Activated naive CD4-positive, alpha-beta T cell treated with anti-CD3 and anti-CD28 coated beads, Interleukin-2, amount 10 ng/mL, durations not matched to agents 7 days and 5 days (primary cell): ENCODE results near the gene ASB12.

ENCODE experiments used
- CTCF ChIA-PET: fragments of 350-600 bp; sonication (Branson Sonifier 250); formaldehyde crosslinking; loops from one replicate; lab custom pipeline; 2021; ENCODE audit warnings: antibody characterized with exemption; lab: Charles Lee
- DNase-seq: peaks from one replicate; pipeline ENCODE4 v3.0.0-alpha.2; 2020
- H3K27ac Mint-ChIP-seq: one replicate; pipeline ENCODE4 v1.8.0; 2021; ENCODE audit warnings: mild to moderate bottlenecking, moderate library complexity, mixed read lengths
- H3K27me3 Mint-ChIP-seq: one replicate; pipeline ENCODE4 v1.8.0; 2021; ENCODE audit warnings: mild to moderate bottlenecking, mixed read lengths
- H3K36me3 Mint-ChIP-seq: one replicate; pipeline ENCODE4 v1.8.0; 2021; ENCODE audit warnings: mixed read lengths
- H3K4me1 Mint-ChIP-seq: one replicate; pipeline ENCODE4 v1.8.0; 2021; ENCODE audit warnings: mixed read lengths
- H3K4me3 Mint-ChIP-seq: one replicate; pipeline ENCODE4 v1.8.0; 2021; ENCODE audit warnings: mild to moderate bottlenecking, moderate library complexity, mixed read lengths
- H3K9me3 Mint-ChIP-seq: one replicate; pipeline ENCODE4 v1.8.0; 2021; ENCODE audit warnings: mixed read lengths

ASB12 gene

DNA sequence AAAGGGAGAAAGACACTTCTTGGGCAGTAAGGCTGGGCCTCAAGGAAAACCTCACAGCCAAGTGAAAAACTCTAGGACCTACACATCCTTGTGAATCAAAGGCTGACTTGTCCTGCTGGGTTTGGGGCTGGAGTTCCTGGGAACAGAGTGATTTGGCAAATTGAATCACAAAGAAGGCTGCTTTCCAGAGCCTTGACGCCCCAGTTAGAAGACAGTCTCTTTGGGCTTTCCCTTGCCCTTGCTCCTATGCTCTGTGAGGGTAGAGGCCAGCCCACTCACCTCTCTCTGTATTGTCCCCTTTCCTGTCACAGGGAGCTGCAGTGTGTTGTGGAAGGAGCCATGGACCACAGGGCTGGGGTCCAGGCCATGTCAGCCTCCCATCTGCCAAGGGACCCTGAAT lies 34.5 kb downstream of the ASB12 start:
- H3K27ac Mint-ChIP-seq = no peak overlapping the region
- no peaks in the 10 kb centered on the region for H3K4me1 Mint-ChIP-seq
- H3K27me3 Mint-ChIP-seq = no peaks in the 10 kb centered on the region
- H3K9me3 Mint-ChIP-seq = no peaks in the 10 kb centered on the region
- CTCF ChIA-PET = no interaction called here
- H3K36me3 Mint-ChIP-seq = peaks cover 9% of the 10 kb centered on the region
- H3K4me3 Mint-ChIP-seq = no peak overlapping the region
- no peak for DNase-seq

DNA sequence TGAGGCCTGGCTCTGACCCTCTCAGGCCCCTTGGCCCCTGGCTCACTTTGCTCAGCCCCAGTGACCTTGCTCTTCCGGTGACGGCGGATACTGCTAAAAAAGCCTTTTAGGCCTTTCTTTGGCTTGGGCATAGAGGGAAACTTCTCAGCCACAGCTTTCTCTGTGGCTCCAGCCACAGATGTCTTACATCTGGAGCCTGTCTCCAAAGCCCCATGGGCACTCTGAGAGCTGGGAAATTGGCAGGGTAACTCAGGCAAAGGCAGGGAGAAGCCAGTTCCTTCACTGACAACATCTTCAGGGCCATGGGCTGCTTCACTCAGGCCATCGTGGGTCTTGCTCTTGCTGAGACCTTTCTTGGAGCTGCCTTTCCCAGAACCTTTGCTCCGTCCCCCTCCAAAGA lies 37.7 kb downstream of the ASB12 start:
- peaks cover 8% of the 10 kb centered on the region for H3K36me3 Mint-ChIP-seq
- DNase-seq = no peak
- no peak overlapping the region for H3K4me3 Mint-ChIP-seq
- CTCF ChIA-PET = no interaction called here
- H3K27ac Mint-ChIP-seq = no peak overlapping the region
- no peaks in the 10 kb centered on the region for H3K9me3 Mint-ChIP-seq
- H3K27me3 Mint-ChIP-seq = no peaks in the 10 kb centered on the region
- H3K4me1 Mint-ChIP-seq = no peaks in the 10 kb centered on the region

DNA sequence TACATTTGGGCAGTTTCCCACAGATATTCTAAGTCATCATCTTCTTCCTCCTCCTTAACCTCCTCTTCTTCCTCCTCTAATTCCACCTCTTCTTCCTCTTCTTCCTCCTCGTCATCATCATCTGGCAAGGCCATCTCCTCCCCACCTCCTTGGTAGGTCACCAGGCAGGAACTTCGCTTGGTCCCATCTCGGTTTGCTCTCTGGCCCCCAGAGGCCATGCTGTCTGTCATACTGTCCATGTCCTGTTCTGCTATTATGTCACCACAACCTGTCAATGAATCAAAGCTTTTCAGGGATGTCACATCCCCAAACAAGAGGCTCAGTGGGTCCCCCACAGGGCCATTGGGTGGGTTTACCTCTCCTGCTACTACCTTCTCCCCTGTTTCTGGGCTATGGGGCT lies 38.4 kb downstream of the ASB12 start:
- Mint-ChIP-seq H3K27me3 (no peaks in the 10 kb centered on the region), H3K27ac (no peak overlapping the region), H3K9me3 (no peaks in the 10 kb centered on the region), H3K4me1 (no peaks in the 10 kb centered on the region), H3K4me3 (no peak overlapping the region), H3K36me3 (peaks cover 8% of the 10 kb centered on the region)
- CTCF ChIA-PET = no interaction called here
- DNase-seq = no peak

DNA sequence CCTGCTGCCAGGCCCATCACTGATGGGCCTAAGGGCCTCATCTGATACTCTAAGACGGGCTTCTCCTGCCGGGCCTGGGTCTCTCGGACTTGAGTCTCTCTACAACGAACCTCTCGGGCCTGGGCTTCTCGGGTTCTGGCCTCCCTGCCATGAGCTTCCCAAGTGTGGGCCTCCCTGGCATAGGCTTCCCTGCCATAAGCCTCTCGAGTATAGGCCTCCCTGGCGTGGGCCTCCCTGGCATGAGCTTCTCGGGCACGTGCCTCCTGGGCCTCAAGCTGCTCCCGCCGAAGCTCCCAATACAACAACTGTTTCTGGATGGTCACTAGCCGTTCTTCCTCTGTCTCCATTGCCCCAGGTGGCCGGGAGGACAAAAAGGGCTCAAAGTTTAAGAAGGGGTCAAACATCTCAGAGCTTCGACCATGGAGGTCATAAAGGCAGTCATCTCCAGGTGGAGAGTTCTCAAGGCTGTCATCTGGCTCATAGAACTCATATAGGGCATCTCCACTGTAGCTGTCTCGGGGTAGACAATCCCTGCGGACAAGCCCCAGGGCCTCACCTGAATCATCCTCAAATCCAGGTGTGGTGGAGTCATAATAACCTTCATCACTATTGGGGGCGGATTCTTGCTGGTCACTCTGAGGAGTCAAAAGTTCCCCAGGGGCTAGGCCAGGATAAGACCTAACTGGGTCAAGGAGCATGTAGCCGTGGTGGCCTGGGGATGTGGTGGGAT lies 39.0 kb downstream of the ASB12 start:
- Mint-ChIP-seq H3K27ac (no peak overlapping the region), H3K4me3 (no peak overlapping the region), H3K9me3 (no peaks in the 10 kb centered on the region)

DNA sequence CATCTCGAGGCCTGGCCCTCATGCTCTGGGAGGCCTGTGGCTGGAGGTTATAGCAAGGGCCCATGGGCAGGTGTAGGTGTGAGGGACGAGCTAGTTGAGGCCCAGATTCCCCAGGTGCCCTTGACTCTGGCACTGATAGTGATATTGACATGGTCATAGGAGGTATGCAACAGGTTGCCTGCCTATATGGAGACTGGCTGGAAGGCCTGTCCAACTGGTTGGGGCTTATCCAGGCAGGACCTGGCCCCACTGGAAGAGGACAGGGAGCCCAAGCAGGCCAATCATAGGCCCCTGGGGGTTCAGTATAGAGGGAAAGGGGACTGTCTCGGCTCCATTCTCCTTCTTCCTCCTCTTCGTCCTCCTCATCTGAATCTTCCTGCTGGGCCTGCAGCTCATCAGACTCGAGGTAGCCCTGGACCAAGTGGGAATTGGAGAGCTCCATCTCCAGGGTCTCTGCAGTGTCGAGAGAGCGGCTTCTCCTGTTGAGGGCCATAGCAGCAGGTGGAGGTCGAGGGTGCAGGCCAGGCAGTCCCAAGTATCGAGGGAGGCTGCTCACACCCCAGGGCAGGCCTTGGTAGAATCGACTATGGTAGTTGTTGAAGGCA lies 40.2 kb downstream of the ASB12 start:
- Mint-ChIP-seq H3K27ac (no peak overlapping the region), H3K9me3 (no peaks in the 10 kb centered on the region), H3K27me3 (no peaks in the 10 kb centered on the region), H3K4me1 (no peaks in the 10 kb centered on the region), H3K36me3 (peaks cover 8% of the 10 kb centered on the region), H3K4me3 (no peak overlapping the region)
- CTCF ChIA-PET = no interaction called here
- DNase-seq = no peak

More for the DNA sequence above, 39.0 kb downstream of the ASB12 start:
- no peaks in the 10 kb centered on the region for H3K27me3 Mint-ChIP-seq
- peaks cover 8% of the 10 kb centered on the region for H3K36me3 Mint-ChIP-seq
- no peak for DNase-seq
- H3K4me1 Mint-ChIP-seq = no peaks in the 10 kb centered on the region
- CTCF ChIA-PET = no interaction called here

DNA sequence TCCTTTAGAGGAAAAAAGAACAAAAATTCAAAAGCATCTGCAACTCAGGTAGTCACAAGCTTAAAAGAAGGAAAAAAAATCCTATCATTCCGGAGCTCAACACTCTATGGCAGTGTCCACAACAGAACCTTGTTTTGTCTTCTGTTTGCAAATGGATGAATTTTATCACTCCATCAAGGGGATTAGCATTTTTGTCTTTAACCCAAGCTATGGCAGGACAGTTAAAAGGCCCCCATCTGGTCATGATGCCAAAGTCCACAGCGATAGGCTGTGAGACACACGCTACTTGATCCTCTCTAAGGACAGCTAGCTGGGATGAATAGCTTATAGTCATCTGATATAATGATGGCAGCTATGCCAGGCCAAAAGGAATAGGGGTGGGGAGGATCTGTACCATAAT lies 41.5 kb downstream of the ASB12 start:
- no peaks in the 10 kb centered on the region for H3K9me3 Mint-ChIP-seq
- H3K4me3 Mint-ChIP-seq = no peak overlapping the region
- CTCF ChIA-PET = no interaction called here
- peaks cover 8% of the 10 kb centered on the region for H3K36me3 Mint-ChIP-seq
- H3K4me1 Mint-ChIP-seq = no peaks in the 10 kb centered on the region
- H3K27ac Mint-ChIP-seq = no peak overlapping the region
- no peak for DNase-seq
- H3K27me3 Mint-ChIP-seq = no peaks in the 10 kb centered on the region

DNA sequence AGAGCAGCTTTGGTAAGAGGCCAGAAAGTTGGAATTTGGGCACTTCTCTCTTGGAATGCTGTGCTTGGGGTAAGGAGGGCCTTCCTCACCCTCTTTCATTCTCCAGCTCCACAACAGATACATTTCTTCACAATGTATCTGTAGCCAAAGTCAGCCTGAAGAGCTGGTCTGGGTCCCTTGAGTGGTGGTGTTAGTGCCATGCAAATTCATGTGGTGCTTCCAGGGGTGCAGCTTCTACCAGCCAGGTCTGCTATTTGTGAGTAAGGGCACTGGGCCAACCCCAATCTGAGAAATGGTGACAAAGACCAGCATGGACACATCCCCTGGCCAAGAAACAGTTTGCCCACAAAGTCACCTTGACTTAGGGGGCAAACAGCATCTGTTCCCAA lies 42.7 kb downstream of the ASB12 start:
- CTCF ChIA-PET = no interaction called here
- H3K4me3 Mint-ChIP-seq = no peak overlapping the region

DNA sequence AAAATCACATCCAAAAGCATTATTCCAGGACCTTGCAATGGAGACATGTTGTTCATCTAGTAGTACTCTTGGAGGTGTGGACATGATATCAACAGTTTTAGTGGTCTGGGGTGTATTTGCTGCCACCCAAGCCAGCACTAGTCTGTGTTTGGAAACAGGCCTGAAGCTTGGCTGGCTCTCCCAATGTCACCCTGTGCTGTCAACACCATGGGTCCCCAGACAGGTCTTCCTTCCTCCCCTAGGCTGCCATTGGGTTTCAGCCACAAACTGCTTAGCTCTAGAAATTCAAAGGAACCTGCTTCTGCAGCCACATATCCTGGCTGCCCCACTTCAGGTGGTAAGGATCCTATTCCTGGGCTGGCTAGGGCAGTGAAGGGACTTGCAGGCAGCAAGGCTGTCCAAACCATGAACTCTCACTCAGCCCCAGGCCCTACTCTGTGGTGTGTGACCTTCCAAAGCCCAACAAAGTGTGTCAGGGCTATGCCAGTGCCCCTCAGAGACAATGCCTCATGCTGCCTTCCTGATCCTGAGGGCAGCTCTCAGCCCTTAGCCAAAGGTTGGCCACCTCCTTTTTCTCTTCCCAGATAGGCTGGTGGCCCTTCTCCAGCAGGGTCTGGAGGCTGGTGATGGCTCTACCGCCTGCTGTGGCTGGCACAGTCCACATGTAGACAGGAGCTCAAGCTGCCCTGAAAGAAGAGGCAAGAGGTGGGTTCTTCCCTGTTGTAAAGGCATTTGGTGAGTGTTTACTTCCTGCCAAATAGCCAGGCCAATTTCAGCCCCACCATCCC lies 43.2 kb downstream of the ASB12 start:
- no peak for DNase-seq
- no peak overlapping the region for H3K27ac Mint-ChIP-seq
- no peaks in the 10 kb centered on the region for H3K27me3 Mint-ChIP-seq
- H3K4me3 Mint-ChIP-seq = no peak overlapping the region
- no peaks in the 10 kb centered on the region for H3K9me3 Mint-ChIP-seq
- H3K4me1 Mint-ChIP-seq = no peaks in the 10 kb centered on the region
- peaks cover 8% of the 10 kb centered on the region for H3K36me3 Mint-ChIP-seq
- CTCF ChIA-PET = no interaction called here

More for the DNA sequence above, 42.7 kb downstream of the ASB12 start:
- H3K36me3 Mint-ChIP-seq = peaks cover 8% of the 10 kb centered on the region
- H3K4me1 Mint-ChIP-seq = no peaks in the 10 kb centered on the region
- no peak overlapping the region for H3K27ac Mint-ChIP-seq
- DNase-seq = no peak
- H3K9me3 Mint-ChIP-seq = no peaks in the 10 kb centered on the region
- no peaks in the 10 kb centered on the region for H3K27me3 Mint-ChIP-seq

DNA sequence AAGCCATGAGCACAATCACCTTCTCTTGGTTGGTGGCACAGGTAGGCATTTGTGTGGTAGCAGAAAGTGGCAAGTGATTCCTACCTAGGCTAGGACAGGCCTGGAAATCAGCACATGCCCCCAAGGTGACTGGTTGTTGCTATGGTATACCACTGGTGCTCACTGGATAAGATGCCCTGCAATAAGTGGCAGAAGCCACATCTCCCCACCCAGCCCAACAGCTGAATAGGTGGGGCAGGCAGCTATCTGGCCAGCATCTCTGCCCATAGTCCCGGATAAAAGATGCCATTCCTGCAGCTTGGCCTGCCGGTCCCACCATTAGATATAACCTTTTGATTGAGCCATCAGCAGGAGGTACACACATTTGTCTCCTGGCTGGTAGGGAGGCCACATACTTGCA lies 46.0 kb downstream of the ASB12 start:
- no peaks in the 10 kb centered on the region for H3K4me1 Mint-ChIP-seq
- H3K4me3 Mint-ChIP-seq = no peak overlapping the region
- no peaks in the 10 kb centered on the region for H3K27me3 Mint-ChIP-seq
- no peak for DNase-seq
- no peaks in the 10 kb centered on the region for H3K9me3 Mint-ChIP-seq
- CTCF ChIA-PET = no interaction called here
- no peaks in the 10 kb centered on the region for H3K36me3 Mint-ChIP-seq
- H3K27ac Mint-ChIP-seq = no peak overlapping the region

DNA sequence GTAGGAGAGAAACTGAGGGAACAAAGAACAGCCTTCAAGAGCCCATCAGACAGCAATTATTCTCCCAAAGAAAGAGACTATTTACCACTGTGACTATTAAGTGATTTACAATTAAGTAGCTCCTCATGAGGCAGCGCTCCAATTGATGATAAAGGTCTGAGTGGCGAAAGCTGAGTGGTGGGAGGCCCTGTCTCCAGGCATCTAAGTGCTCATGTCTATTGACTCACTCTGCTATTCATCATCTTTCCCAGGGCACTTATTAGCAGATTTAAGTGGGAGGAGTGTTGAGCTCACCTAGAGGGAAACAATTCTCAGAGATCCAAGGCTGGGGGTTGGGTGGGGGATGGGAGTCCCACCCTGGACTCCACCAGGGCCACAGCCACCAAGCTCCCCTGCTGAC lies 48.2 kb downstream of the ASB12 start:
- Mint-ChIP-seq H3K27ac (no peak overlapping the region), H3K4me1 (no peaks in the 10 kb centered on the region), H3K27me3 (no peaks in the 10 kb centered on the region), H3K4me3 (no peak overlapping the region), H3K36me3 (no peaks in the 10 kb centered on the region), H3K9me3 (no peaks in the 10 kb centered on the region)
- DNase-seq = no peak
- CTCF ChIA-PET = no interaction called here

DNA sequence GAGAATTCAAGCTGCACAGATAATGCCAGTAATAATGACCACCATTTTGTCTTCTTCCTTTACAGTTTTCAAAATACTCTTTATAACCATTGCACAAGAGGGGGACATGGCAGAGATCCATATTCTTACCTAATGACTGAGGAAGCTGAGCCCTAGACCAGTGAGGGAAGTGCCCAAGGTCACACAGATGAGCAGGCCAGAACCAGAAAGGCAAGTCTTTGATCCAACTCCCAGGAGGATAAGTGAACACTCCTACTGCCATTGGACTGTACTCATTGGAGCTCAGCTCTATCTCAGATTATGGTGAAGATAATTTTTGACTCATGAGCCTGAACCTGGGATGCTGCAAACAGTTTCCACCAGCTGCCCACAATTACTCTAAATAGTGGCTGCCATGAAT lies 53.5 kb downstream of the ASB12 start:
- no peak overlapping the region for H3K27ac Mint-ChIP-seq
- no peaks in the 10 kb centered on the region for H3K36me3 Mint-ChIP-seq
- H3K9me3 Mint-ChIP-seq = no peaks in the 10 kb centered on the region
- H3K27me3 Mint-ChIP-seq = no peaks in the 10 kb centered on the region
- no peaks in the 10 kb centered on the region for H3K4me1 Mint-ChIP-seq
- H3K4me3 Mint-ChIP-seq = no peak overlapping the region
- DNase-seq = no peak
- CTCF ChIA-PET = interaction anchor here (0.9 kb wide), 1 partner anchor 11 kb away, joined by 3 read pairs; no protein-coding TSS in a partner anchor
